Pancreas (tissue), 10 donors: ENCODE results near the gene ANKIB1. TPM values are rescaled to one million over a fixed set of nuclear protein-coding genes. Genes with fewer than 3 reads are reported as not detected.

Source experiments
- ATAC-seq, 4 donors: fragments of 200-7000 bp; cut with Tn5 transposase; one replicate each; pipeline versions ENCODE4 v1.8.0 to v1.9.1; 2020; ENCODE audit warnings: mild to moderate bottlenecking in 4 of 4, moderate library complexity in 4 of 4
- DNase-seq, 6 donors: peaks; one replicate each; pipeline ENCODE4 v3.0.0-alpha.2; 2020
- FAIRE-seq: peaks from 2 replicates; lab custom pipeline; 2012; peaks lifted over from hg19 to GRCh38; lab: Jason Lieb, UNC
- H3K27ac ChIP-seq, 4 donors: fragments of 200-600 bp; sonication (generic); 1 replicate in 3 of 4; 2 replicates in 1 of 4; pipeline versions ENCODE4 v1.5.0 to v1.8.0; 2020
- H3K27me3 ChIP-seq, 4 donors: fragments of 200-600 bp; one replicate each; pipeline ENCODE4 v1.8.0; 2021
- H3K36me3 ChIP-seq, 3 donors: fragments of 200-600 bp; sonication (generic) in 1 of 3; one replicate each; pipeline versions ENCODE4 v1.5.0 to v1.8.0; 2020 to 2021
- H3K4me1 ChIP-seq, 3 donors: fragments of 200-600 bp; one replicate each; pipeline ENCODE4 v1.8.0; 2021
- H3K4me3 ChIP-seq, 4 donors: fragments of 200-600 bp; sonication (generic) in 2 of 4; one replicate each; pipeline versions ENCODE4 v1.5.0 to v1.8.0; 2020 to 2021
- H3K9me3 ChIP-seq, 4 donors: fragments of 200-600 bp; one replicate each; pipeline ENCODE4 v1.8.0; 2021
- WGBS, 2 donors: extraction: QIAGEN DNeasy Blood & Tissue Kit; methylation state at CpG; one replicate each; pipeline ENCODE4 v1.1.7; 2013; 5-methylcytosine and 5-hydroxymethylcytosine counted together
- intact Hi-C, 3 donors: fragments of 100-400 bp; cut with DNase I; formaldehyde crosslinking; loops; one replicate each; pipeline versions ENCODE4 v1.11.1 to v1.14.2; 2022
- polyA plus RNA-seq, 2 donors: library from polyadenylated mRNA; stranded (reverse); fragments of 200-250 nt; gene quantifications; one replicate each; pipeline ENCODE4 v1.2.3, GENCODE V29; 2013
- total RNA-seq, 6 donors: library from RNA; stranded (reverse); fragmentation: NEBNext Ultra II Directional in 4 of 6; extraction: Animal tissue kit (Norgen Biotek cat#: 25700) in 4 of 6; gene quantifications; one replicate each; pipeline versions ENCODE4 v1.2.1 to v1.2.4, GENCODE V29; 2021 to 2023
- TF ChIP-seq, protein P1 (sequence below), 4 donors: fragments of 200-600 bp; sonication (generic) in 3 of 4; IDR thresholded peaks; one replicate each; pipeline versions ENCODE4 v1.5.0 to v1.8.0; 2021; ENCODE audit warnings: antibody characterized with exemption in 4 of 4
- donor health status: healthy with polysubstance abuse.
- donor health status: DM: no; HTN: no; CAD: no; lungs with moderate emphysema.
- donor health status: DM: no; HTN: no; CAD: no.
- donor health status: control.
- donor health status: control.
- donor health status: Bipolar disorder and iron deficiency.
- donor health status: DM: yes; HTN: yes; CAD: no.
- donor health status: DM: no; HTN: no; CAD: no.
- donor health status: DM: no; HTN: no; CAD: no.
- donor health status: DM: yes; HTN: yes; CAD: no.

Gene ANKIB1
- total and polyA plus RNA-seq, 8 donors, result 7.7 to 36.5 (median 20.8) TPM

DNA sequence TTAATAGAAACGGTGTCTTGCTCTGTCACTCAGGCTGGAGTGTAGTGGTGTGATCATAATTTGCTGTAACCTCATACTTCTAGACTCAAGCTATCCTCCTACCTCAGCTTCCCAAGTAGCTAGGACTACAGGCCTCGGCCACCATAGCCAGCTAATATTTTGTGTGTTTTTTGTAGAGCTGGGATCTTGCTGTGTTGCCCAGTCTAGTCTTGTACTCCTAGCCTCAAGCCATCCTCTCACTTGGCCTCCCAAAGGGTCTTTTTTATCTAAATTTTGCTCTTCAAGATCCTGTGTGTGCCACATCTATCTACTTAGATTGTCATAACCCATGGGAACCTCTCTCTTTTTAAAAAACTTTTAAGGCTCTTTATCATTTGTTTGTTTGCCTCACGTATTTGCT, 50.5 kb downstream of the ANKIB1 start:
- WGBS, 2 donors, result 91 to 93% methylated on average over 3 of the region's 3 CpGs
- TF ChIP-seq, protein P1, sequence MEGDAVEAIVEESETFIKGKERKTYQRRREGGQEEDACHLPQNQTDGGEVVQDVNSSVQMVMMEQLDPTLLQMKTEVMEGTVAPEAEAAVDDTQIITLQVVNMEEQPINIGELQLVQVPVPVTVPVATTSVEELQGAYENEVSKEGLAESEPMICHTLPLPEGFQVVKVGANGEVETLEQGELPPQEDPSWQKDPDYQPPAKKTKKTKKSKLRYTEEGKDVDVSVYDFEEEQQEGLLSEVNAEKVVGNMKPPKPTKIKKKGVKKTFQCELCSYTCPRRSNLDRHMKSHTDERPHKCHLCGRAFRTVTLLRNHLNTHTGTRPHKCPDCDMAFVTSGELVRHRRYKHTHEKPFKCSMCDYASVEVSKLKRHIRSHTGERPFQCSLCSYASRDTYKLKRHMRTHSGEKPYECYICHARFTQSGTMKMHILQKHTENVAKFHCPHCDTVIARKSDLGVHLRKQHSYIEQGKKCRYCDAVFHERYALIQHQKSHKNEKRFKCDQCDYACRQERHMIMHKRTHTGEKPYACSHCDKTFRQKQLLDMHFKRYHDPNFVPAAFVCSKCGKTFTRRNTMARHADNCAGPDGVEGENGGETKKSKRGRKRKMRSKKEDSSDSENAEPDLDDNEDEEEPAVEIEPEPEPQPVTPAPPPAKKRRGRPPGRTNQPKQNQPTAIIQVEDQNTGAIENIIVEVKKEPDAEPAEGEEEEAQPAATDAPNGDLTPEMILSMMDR (IDR thresholded peaks at IDR 0.05), result no peak
- no peak overlapping the region for H3K27ac ChIP-seq
- peaks cover 11 to 14% (median 14%) of the 10 kb centered on the region in 3 donors for H3K4me1 ChIP-seq
- intact Hi-C loops, result no loop called here
- no peak overlapping the region for H3K4me3 ChIP-seq
- no peak for DNase-seq
- no peak for FAIRE-seq
- no peak for ATAC-seq
- no peaks in the 10 kb centered on the region for H3K36me3 ChIP-seq
- no peaks in the 10 kb centered on the region for H3K27me3 ChIP-seq
- H3K9me3 ChIP-seq, result no peaks in the 10 kb centered on the region

DNA sequence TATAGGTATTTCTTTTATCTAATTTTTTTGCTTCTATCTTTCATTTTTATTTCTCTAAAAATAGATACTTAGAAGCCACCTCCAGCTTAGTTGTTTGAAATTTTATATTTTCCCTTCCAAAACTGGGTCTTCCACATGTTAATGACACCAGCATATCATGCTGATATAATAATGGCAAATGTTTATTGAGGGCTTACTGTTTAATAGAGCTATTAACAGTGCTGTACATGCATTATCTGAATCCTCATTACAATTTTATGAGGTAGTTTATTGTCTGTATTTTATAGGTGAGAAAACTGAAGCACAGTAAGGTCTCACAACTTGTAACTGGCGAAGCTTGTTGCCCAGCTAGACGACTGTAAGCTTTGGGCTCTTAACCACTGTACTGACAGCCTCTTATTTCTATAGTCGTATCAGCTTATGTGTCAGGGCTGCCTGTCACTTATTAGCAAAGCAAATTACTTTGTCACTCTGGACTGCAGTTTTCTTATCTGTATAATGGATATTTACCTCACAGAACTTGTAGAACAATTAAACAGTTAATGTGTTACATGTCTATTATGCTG, 51.2 kb downstream of the ANKIB1 start:
- ATAC-seq, result no peak
- Histone ChIP-seq H3K4me1 (peaks cover 11 to 14% (median 14%) of the 10 kb centered on the region in 3 donors), H3K4me3 (no peak overlapping the region), H3K27me3 (no peaks in the 10 kb centered on the region), H3K9me3 (no peaks in the 10 kb centered on the region), H3K27ac (no peak overlapping the region), H3K36me3 (no peaks in the 10 kb centered on the region)
- TF ChIP-seq, protein P1 (IDR thresholded peaks at IDR 0.05), result no peak
- intact Hi-C loops, result no loop called here
- 77 to 83% methylated on average over 3 of the region's 3 CpGs for WGBS, 2 donors
- no peak for FAIRE-seq
- DNase-seq, result no peak

DNA sequence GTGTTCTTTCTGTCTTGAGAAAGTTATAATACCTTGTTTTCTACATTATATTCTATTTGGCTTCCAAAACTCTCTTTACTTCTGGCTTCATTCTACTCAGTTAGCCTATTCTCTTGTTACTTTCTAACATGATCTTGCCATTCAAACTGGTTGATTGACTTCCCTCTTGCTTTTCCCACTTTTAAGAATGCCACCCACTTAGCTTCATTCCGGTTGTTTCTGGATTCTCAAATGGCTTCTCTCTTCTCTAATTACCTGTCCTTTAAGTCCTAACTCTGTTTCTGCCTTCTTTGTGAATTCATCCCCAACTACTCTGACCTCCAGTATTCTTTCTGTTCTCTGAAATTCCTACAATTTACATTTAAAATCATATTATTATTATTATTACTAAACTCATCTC, 52.0 kb downstream of the ANKIB1 start:
- Histone ChIP-seq H3K4me1 (peaks cover 11 to 14% (median 14%) of the 10 kb centered on the region in 3 donors), H3K9me3 (no peaks in the 10 kb centered on the region), H3K4me3 (no peak overlapping the region), H3K27me3 (no peaks in the 10 kb centered on the region), H3K36me3 (no peaks in the 10 kb centered on the region), H3K27ac (no peak overlapping the region)
- 96% methylated on average over 1 of the region's 1 CpG for WGBS, 2 donors
- TF ChIP-seq, protein P1 (IDR thresholded peaks at IDR 0.05), result no peak
- intact Hi-C loops, result no loop called here
- ATAC-seq, result no peak
- DNase-seq, result no peak
- FAIRE-seq, result no peak

DNA sequence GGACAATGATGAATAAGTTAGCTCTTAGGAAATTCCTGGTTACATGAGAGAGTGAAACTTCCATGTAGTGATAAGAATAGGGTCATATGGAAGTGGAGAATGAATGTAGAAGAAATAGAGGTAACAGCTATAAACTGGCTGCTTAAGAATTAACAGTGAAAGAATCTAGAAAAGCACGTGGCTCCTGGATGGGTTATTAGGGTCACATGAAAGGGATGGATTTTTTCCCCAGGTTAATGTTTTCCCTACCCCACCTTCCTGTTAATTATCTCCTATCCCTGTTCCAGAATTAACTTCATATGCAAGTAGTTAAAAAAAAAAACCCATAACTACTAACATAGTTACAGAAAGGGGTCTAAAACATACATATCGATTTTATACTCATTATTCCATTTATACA, 58.0 kb downstream of the ANKIB1 start:
- Histone ChIP-seq H3K9me3 (no peaks in the 10 kb centered on the region), H3K4me3 (no peak overlapping the region), H3K4me1 (no peaks in the 10 kb centered on the region), H3K27me3 (no peaks in the 10 kb centered on the region), H3K27ac (no peak overlapping the region), H3K36me3 (no peaks in the 10 kb centered on the region)
- 76 to 79% methylated on average over 2 of the region's 2 CpGs for WGBS, 2 donors
- no peak for FAIRE-seq
- TF ChIP-seq, protein P1 (IDR thresholded peaks at IDR 0.05), result no peak
- DNase-seq, result no peak
- intact Hi-C loops, result no loop called here
- no peak for ATAC-seq

DNA sequence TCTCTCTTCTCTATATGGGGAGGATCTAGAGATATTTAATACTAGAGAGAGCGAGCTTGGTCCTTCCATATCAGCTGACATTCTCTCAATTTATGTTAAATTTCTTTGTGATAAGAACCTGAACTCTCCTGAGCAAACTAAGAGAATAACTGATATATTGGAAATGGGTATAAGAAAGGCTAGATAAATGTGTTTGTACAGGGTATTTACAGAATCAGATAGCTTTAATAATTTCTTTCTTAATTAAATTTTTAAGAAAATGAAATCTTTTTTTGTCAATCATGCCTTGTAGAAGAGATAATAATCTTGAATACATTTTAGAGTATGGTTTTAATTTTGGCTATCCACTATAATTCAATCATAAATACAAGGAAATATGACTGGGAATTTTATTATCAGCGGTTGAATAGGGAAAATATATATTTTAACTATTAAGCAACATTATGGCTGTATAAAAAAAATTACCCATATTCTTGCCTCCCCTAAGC, 58.7 kb downstream of the ANKIB1 start:
- H3K4me1 ChIP-seq, result no peaks in the 10 kb centered on the region
- intact Hi-C loops, result no loop called here
- H3K27ac ChIP-seq, result no peak overlapping the region
- no peaks in the 10 kb centered on the region for H3K36me3 ChIP-seq
- DNase-seq, result no peak
- H3K27me3 ChIP-seq, result no peaks in the 10 kb centered on the region
- no peak overlapping the region for H3K4me3 ChIP-seq
- WGBS, 2 donors, result 93 to 96% methylated on average over 2 of the region's 2 CpGs
- no peak for ATAC-seq
- FAIRE-seq, result no peak
- TF ChIP-seq, protein P1 (IDR thresholded peaks at IDR 0.05), result no peak
- no peaks in the 10 kb centered on the region for H3K9me3 ChIP-seq
